ENCODE data around the gene JADE3.

JADE3 gene

DNA sequence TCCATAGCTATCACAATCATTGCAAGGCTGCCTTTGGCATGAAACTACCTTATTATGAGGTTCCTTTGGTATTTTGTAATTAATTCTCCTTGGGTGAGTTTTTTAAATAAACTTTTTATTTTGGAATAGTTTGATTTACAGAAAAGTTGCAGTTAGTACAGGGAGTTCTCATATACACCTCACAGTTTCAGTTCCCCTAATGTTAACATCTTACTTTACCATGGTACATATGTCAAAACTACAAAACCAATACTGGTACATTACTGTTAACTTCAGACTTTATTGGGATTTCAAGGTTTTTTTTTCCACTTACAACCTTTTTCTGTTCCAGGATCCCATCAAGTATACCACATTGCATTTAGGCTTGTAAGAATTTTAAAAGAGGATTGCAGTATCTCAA lies 114.0 kb downstream of the JADE3 start:
- DNase-seq (ENCODE audit: low read depth): no peak

DNA sequence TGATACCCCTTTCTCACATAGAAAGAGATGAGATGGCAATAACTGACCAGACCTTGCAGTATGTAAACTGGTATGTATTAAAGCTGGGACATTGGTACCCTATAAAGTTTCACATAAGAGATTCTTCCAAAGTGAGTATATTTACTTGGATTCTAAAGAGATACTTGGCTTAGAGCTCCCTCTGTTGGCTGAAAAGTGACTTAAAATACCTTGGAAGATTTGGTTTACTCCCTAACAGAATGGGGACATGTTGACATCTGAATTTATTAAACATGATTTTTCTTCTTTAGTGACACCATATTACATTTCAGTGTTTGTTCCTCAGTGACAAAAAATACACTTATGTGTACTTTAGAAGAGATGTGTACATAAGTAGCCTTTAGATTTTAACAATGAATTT lies 118.1 kb downstream of the JADE3 start:
- DNase-seq (ENCODE audit: low read depth): no peak

DNA sequence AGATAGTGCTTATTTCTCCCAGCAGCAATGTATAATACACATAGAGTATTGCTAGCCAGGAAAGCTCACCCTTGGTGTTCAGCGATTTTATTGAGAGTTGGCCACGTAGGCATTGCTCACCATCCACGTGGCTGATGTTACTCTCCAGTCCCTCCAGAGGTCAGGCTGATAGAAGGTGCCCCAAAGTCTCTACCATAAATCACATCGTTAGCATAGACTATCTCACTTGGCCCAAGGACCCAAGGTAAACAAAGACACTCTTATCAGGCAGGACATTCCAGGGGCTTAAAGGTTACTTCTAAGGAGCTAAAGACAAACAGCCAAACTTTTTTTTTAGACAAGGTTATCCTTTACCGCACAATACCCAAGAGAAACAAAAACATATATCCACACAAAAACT lies 135.8 kb downstream of the JADE3 start:
- DNase-seq (ENCODE audit: low read depth): no peak

DNA sequence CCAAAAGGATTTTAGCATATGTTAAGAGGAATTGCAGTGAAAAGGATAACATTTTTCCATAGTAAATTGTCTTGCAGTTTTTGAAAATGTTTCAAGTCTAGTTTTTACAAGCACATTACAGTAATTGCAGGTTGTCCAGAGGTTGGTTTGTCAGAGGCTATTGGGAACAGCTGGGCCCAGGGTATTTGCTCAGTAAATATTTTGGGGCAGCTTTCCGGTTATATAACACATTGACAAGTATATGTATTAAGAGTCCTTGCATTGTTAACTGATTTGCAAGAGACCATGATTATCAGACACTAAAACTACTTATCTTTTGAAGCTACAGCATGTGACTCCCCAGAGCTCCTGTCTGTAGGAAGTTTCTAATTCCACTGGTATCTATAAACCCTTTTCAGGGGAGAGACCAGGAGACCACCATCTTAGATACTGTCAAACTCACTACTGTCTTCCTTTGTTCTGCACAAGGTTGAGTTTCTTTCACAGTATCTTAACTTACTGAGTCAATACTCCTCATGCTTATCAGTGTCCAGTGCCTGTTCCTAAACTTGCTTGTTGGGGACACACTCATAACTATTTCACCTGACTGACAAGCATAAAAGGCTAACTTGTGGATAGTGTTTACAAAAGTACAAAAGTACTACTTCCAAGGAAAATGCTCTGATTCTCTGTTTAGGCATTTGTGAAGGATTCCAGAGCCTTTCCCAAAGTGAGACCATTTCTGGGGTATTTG lies 147.1 kb downstream of the JADE3 start:
- no peak for DNase-seq (ENCODE audit: low read depth)

DNA sequence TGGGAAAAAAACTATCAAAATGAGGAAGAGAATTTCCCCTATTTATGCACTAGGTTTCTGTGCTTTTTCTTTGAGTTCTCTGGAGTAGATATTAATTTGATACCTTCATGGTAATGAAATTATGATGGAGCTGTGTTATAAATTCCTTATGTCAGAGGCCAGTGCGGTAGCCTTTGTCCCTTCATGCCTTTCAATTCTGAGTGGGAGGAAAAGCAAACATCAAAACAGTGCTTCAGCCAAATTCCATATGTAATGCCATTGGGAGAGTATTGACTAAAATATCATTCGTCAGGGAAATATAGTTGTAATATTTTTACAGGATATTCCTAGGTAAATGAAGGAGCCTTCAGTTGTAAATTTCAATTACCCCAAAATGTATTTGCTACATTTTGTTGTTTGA lies 148.5 kb downstream of the JADE3 start:
- no peak for DNase-seq (ENCODE audit: low read depth)

DNA sequence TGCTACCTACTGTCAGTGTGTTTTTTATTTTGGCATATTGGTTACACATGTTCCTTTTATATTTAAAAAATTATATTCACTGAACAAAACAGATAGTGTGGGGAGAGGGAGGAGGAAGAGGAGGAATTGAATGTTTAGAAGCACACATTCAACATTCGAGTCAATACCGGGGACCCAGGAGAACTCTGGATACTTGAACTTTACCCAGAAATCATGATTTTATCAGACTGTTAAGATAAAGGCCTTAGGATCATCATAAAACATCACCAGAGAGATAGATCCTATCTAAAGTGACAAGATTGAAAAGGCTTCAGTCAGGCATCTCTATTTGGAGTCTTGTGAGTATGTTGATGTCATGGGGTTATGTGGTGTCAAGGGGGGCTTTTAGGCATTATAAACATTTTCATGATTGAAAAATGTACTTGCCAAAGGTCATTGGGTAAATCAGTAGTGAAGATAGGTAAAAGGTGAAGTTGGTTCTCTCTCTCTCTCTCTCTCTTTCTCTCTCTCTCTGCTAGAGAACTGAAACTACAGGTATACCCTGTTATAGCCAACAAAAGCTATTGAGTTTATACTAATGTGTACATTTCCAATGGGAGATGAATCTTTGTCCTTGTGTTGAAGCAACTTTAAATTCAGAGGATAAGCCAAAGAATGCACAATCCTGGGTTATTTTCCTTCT lies 149.2 kb downstream of the JADE3 start:
- no peak for DNase-seq (ENCODE audit: low read depth)

DNA sequence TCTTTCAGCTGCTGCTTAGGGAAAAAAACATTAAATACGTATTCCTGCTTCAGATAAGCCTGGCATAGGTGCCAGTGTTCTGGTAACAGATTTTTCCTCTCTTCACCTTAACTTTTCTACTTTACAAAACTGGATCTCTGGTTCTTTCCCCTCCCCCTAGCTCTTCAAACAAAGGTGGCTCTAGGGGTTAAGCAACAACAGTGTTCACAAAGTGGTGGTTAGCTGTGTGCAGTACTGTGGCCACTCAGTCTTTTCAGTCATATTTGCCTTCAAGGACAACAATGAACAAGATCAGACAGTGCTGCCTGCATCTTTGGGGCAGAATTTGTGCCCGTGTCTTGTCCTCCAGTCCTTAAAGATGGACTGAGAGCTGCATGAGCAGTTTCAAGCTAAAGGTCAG lies 151.0 kb downstream of the JADE3 start:
- DNase-seq (ENCODE audit: low read depth): no peak

DNA sequence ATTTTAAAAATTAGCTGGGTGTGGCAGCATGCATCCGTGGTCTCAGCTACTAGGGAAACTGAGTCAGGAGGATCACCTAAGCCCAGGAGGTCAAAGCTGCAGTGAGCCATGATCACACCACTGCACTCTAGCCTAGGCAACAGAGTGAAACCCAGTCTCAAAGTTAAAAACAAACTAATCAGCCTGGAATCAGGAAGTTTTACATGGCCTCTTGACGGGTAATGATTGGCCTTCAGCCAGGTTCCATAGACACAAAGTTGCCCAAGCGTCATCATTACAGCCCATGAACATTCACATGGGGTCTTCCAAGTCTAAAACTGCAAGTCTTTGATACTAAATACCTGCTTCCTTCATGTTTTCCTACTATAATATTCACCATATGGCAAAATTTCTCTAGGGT lies 156.0 kb downstream of the JADE3 start:
- DNase-seq (ENCODE audit: low read depth): no peak

DNA sequence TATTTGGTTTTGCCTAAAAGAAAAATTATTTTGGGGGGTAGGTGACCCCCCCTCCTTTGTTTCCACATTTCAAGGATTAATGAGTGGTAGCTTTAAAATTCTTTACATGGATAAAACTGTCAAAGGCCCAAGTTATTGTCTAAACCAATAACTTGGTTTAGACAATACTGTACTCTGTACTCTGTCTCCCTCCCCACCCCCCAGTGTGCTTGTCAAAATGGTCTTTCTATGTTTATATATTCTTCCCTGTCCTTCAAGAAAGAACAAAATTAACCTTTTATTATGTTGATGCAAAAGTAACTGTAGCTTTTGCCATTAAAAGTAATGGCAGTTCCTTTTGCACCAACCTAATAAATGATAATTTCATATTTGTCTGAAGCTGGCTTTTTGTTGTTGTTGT lies 156.5 kb downstream of the JADE3 start:
- no peak for DNase-seq (ENCODE audit: low read depth)

DNA sequence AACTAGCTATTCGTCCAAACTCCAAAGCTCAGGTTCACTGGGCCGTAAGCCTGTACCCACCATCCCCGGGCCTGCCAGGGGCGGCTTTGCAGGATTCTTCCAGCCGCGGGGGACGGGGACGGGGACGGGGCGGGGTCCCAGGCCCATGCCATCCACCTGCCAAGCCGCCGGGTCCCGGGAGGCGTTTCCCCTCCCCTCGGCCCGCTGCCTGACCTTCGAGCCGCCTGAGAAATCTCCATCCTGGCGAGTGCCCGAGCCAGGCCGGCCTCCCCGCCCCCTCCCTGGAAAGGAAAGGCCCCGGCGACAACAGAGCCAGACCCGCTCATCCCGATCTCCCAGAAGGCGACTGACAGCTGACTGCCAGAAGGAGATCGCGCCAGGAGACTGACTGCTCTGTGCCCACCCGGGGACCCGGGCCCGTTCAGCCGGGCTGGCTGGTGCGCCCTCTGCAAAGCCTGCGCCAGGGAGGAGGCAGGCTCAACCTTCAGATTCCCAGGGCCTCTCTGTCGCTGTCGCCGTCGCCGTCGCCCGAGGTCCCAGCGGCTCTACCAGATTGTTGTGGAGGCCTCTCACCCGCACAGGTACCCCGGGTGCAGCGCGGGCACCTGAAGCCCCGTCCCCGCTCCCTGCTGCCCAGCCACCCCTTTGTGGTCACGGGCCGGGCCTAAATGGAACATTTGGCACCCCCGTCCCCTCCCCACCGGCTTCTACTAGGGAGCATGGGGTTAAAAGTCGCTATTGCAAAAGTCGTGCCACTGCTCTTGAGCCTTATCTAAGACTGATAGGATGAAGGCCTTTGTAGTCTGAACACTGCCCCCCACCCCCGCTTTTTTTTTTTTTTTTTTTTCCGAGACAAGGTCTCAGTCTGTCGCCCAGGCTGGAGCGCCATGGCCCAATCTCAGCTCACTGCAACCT lies 166.2 kb downstream of the JADE3 start, which contains the start of gene RGN:
Gene RGN (plus strand): TSS at position 315 of the 915 bp plus-strand sequence. CDS start 2,702 bp downstream, outside the sequence.
- DNase-seq (ENCODE audit: low read depth): no peak

DNA sequence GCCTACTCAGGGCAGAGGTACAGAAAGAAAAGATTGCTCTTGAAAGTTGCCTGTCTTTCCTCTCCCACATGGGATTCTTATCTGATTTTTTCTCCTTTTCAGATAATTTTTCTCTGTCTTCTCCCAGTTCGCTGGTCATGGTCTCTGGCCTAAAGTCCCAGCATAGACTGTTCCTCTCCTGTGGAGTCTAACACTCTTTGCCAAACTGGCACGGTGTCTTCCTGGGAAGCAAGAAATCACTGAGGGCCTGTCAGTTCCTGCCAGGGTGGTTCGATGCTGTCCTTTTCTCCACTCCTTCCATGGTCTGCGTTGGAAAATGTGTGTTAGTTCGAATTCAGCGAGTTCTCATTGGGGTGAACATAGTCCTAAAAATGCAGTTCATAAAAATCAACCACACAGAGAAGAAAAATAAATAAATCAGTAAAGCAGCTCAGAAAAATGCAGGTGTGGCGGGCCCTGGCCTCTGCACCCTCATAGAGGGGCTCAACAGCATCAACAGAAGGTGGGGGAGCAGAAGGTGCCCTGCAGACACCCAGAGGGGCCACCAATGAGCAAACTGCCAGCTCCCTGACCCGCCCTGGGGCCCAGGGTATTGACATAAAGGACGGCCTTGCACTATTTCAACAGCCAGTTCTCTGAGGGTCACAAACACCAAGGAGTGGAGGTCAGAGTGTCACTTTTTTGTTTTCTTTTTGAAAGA lies 168.1 kb downstream of the JADE3 start:
- no peak for DNase-seq (ENCODE audit: low read depth)

DNA sequence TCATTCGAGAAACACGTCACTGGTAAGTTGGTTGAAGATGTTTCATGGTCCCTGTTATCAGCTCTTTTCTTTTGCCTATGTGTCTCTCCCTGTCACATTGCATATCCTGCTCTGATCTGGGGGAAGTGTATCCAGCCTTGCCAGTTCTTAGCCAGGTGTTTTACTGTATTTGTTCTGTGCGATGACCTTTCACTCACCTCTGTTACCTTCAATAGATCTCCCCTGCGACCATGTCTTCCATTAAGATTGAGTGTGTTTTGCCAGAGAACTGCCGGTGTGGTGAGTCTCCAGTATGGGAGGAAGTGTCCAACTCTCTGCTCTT lies 168.7 kb downstream of the JADE3 start:
- DNase-seq (ENCODE audit: low read depth): no peak

DNA sequence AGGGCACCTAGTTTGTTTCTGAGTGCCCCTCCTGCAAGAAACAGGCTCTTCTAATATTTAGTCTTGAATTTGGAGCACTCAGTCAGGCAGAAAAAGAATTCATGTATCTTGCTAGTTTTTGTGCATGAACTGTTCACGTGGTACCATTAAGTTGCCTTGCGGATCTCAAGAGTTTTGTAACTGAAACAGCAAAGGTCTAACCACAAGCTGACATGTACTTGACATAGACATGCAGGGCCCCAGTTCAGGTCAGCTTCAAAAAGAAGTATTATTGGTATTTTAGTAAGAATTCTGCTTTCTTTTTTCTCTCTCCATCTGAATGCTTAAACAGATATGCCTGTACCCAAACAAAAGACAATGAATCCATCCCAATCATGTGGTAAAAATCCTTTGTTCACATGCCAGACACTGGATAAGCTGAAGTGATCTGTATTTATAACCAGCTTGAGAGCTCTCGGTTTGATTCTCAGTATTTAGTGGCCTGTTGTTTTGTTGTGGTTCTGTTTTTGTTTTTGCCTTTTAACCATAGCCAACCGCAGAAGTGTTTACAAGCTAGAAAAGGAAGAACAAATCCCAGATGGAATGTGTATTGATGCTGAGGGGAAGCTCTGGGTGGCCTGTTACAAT lies 179.0 kb downstream of the JADE3 start:
- DNase-seq (ENCODE audit: low read depth): no peak

DNA sequence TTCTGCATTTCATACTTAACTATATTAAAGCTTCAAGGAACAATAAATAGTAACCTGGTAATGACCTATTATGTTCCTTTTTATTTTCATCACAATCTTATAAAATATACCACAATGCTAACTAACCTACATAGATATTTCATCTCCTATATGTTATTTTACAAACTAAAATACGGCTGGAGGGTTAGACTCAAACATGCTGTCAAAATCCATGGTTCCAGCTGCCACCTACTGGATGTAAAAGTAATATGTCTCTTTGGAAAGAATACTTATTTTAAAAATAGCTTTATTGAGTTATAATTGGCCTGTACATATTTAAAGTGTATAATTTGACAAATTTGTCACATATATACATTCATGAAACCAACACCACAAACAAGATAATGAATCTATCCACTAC lies 181.0 kb downstream of the JADE3 start:
- no peak for DNase-seq (ENCODE audit: low read depth)

DNA sequence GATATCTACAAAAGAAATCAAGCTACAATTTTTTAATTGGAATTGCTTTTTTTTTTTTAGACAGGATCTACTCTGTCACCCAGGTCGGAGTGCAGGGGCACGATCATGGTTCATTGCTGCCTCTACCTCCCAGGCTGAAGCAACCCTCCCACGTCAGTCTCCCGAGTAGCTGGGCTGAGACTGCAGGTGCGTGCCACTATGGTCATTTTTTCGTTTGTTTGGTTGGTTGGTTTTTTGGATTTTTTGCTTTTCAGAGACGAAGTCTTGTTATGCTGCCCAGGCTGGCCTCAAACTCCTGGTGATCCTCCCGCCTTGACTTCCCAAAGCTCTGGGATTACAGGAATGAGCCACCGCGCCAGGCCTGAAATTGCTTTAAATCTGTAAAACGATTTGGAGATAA lies 181.6 kb downstream of the JADE3 start:
- DNase-seq (ENCODE audit: low read depth): no peak

DNA sequence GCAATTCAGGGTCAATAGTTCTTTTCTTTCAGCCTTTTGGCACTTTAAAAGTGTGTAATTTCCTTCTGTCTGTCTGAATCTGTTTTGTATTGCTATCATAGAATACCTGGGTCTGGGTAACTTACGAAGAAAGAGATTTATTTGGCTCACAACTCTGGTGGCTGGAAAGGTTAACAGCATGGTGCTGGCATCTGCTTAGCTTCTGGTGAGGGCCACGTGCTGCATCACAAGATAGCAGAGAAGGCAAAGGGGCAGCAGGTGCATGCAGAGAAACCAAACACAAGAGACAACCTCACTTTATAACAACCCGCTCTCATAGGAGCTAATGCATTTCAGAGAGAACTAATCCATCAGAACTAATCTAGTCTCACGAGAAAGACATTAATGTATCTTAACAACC lies 184.8 kb downstream of the JADE3 start:
- DNase-seq (ENCODE audit: low read depth): no peak

DNA sequence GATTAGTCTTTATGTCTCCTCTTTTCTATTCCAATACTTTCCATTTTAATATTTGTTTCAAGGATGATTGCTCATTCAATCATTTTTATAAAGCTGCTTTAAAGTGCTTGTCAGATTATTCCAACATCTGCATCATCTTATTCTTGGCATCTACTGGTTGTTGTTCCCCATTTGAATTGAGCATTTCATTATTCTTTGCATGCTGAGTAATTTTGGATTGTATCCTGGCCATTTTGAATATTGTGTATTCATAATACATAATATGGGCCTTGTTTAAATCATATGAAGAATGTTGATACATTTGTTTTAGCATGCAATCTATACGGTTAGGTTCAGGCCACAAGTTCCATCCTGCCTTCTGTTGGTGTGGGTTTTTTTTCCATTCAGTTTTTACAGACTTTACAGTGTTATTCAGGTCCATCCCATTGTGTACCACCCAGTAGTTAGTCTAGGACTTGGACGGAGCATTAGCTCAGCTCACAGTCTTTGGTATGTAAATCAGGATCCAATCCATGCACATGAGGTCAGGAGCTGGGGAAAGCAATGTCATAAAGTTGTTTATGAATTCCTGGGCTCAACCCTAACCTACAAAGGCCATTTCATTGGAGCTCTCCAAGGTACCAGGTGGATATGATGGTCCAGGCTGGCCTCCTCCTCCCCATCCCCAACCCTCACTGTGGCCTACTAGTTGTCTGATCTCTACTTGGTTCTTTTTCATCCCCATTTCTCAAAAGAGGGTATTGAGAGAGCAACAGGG lies 186.3 kb downstream of the JADE3 start:
- no peak for DNase-seq (ENCODE audit: low read depth)

DNA sequence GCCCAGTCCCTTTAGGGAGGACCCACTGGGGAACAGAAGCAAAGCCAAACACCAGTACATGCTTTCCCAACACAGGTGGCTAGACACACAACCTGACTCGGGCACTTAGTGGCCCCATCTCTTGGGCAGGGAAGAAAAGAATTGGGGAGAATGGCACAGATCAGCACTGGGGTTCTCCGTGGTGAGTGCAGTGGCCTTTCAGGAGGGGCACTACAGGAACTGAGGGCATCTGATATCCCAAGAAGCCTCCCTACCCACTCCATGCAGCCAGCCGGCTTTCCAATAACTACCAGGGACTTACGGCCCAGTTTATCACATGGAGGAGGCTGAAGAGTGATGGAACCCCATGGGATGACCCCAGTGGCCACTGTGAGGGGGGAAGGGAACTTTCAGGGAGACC lies 189.0 kb downstream of the JADE3 start:
- no peak for DNase-seq (ENCODE audit: low read depth)

Measured in T follicular helper cell (primary cell).